ENCODE data around the gene SF3A2.

GRCh38 chr19:2221250-2221831 is 15.3 kb upstream of the SF3A2 start:
- no peak for TF ChIP-seq CTCF (IDR thresholded peaks at IDR 0.05; ENCODE audit: poor library complexity)
- TF ChIP-seq EZH2 (IDR thresholded peaks at IDR 0.05; ENCODE audit: borderline replicate concordance) = no peak
- no peak for TF ChIP-seq EZH2phosphoT487 (IDR thresholded peaks at IDR 0.05; ENCODE audit: low read depth, severe bottlenecking, unreplicated experiment)

Measured in hepatocyte (in vitro differentiated cells).